Activated gamma-delta T cell treated with Interleukin-2 at 50 U/mL for 16 hours (primary cell): ENCODE data around the gene CMTM8.

Experiments used
- DNase-seq: peaks from one replicate; pipeline ENCODE4 v3.0.0-alpha.2; 2020

Gene CMTM8

GRCh38 chr3:32347343-32348125 lies 109.1 kb downstream of the CMTM8 start:
- no peak for DNase-seq

- DNase-seq = no peak
Measured at GRCh38 chr3:32349184-32349583, 110.7 kb downstream of the CMTM8 start.

GRCh38 chr3:32352563-32352962 lies 114.1 kb downstream of the CMTM8 start:
- no peak for DNase-seq

GRCh38 chr3:32353351-32353750 lies 114.9 kb downstream of the CMTM8 start:
- no peak for DNase-seq

GRCh38 chr3:32354362-32354778 lies 115.9 kb downstream of the CMTM8 start:
- no peak for DNase-seq

- DNase-seq = no peak
Measured at GRCh38 chr3:32355751-32356291, 117.3 kb downstream of the CMTM8 start.

- DNase-seq = no peak
Measured at GRCh38 chr3:32359766-32360492, 121.4 kb downstream of the CMTM8 start.

- DNase-seq = no peak
Measured at GRCh38 chr3:32360493-32360827, 122.0 kb downstream of the CMTM8 start.

GRCh38 chr3:32366638-32367397 lies 128.3 kb downstream of the CMTM8 start:
- no peak for DNase-seq

- DNase-seq = no peak
Measured at GRCh38 chr3:32367442-32367841, 129.0 kb downstream of the CMTM8 start.

GRCh38 chr3:32371461-32372212 lies 133.2 kb downstream of the CMTM8 start:
- no peak for DNase-seq

- no peak for DNase-seq
Measured at GRCh38 chr3:32372213-32372490, 133.7 kb downstream of the CMTM8 start.

- no peak for DNase-seq
Measured at GRCh38 chr3:32373276-32373675, 134.8 kb downstream of the CMTM8 start.

- no peak for DNase-seq
Measured at GRCh38 chr3:32373844-32374243, 135.4 kb downstream of the CMTM8 start.

- DNase-seq = peak; percentile 75
Measured at GRCh38 chr3:32374788-32375595, 136.5 kb downstream of the CMTM8 start.

- DNase-seq = no peak
Measured at GRCh38 chr3:32375596-32375930, 137.1 kb downstream of the CMTM8 start.

- DNase-seq = no peak
Measured at GRCh38 chr3:32376115-32376514, 137.6 kb downstream of the CMTM8 start.

- DNase-seq = no peak
Measured at GRCh38 chr3:32379831-32380500, 141.5 kb downstream of the CMTM8 start.

GRCh38 chr3:32381922-32382321 lies 143.4 kb downstream of the CMTM8 start:
- DNase-seq = no peak

GRCh38 chr3:32383136-32383711 lies 144.7 kb downstream of the CMTM8 start:
- DNase-seq = no peak

- no peak for DNase-seq
Measured at GRCh38 chr3:32384938-32385337, 146.5 kb downstream of the CMTM8 start.
